Brain microvascular endothelial cell (primary cell): ENCODE results near the gene TOP1.
"Not testable (repeated sequence)": the region's sequence is repeated elsewhere in the genome, so short reads cannot be mapped to it uniquely, and the experiment has no call there.

Source experiments
- DNase-seq: peaks from one replicate; pipeline ENCODE4 v3.0.0-alpha.2; 2020
- H3K27ac ChIP-seq: fragments of 250-450 bp; sonication (Bioruptor Pico); 2 replicates; pipeline ENCODE4 v1.5.1; 2020; ENCODE audit warnings: mild to moderate bottlenecking, moderate library complexity
- H3K27me3 ChIP-seq: fragments of 250-450 bp; sonication (Bioruptor Pico); replicated peaks from 2 replicates; pipeline ENCODE4 v1.5.1; 2020; ENCODE audit warnings: mild to moderate bottlenecking
- H3K36me3 ChIP-seq: fragments of 250-450 bp; sonication (Bioruptor Pico); replicated peaks from 2 replicates; pipeline ENCODE4 v1.5.1; 2020; ENCODE audit warnings: mild to moderate bottlenecking
- H3K4me3 ChIP-seq: 2 replicates; pipeline ENCODE4 v1.5.1; 2011; ENCODE audit warnings: low read depth, mild to moderate bottlenecking, control low read depth, low read length, moderate library complexity
- in situ Hi-C: cut with HindIII; loops from 2 replicates; pipeline ENCODE4 v1.10.0; 2017; ENCODE audit warnings: low sequenced_read_pairs, low pct_ligation_motif_present
- TF ChIP-seq, protein P1 (sequence below): IDR thresholded peaks from 2 replicates; pipeline ENCODE4 v1.5.1; 2011; ENCODE audit warnings: low read depth, mild to moderate bottlenecking, moderate library complexity, low read length, control low read depth, inconsistent platforms; ENCODE audit errors: missing control alignments

The TOP1 gene

DNA sequence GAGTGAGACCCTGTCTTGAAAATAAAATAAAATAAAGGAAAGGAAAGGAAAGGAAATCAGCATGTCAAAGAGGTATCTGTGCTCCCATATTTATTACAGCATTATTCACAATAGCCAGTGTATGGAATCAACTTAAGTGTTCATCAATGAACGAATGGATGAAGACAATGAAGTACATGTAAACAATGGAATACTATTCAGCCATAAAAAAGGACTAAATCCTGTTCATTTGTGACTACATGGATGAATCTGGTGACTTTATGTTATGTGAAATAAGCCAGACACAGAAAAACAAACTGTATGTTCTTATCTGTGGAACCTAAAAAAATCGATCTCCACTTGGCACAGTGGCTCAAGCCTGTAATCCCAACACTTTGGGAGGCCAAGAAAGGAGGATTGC is 28.0 kb upstream of the TOP1 start:
- TF ChIP-seq, protein P1, sequence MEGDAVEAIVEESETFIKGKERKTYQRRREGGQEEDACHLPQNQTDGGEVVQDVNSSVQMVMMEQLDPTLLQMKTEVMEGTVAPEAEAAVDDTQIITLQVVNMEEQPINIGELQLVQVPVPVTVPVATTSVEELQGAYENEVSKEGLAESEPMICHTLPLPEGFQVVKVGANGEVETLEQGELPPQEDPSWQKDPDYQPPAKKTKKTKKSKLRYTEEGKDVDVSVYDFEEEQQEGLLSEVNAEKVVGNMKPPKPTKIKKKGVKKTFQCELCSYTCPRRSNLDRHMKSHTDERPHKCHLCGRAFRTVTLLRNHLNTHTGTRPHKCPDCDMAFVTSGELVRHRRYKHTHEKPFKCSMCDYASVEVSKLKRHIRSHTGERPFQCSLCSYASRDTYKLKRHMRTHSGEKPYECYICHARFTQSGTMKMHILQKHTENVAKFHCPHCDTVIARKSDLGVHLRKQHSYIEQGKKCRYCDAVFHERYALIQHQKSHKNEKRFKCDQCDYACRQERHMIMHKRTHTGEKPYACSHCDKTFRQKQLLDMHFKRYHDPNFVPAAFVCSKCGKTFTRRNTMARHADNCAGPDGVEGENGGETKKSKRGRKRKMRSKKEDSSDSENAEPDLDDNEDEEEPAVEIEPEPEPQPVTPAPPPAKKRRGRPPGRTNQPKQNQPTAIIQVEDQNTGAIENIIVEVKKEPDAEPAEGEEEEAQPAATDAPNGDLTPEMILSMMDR = no peak
- Histone ChIP-seq H3K4me3 (no peak overlapping the region), H3K36me3 (no peaks in the 10 kb centered on the region), H3K27ac (no peak overlapping the region), H3K27me3 (no peaks in the 10 kb centered on the region)
- in situ Hi-C loops = no loop called here
- DNase-seq = no peak

- TF ChIP-seq, protein P1 = no peak
- no peak overlapping the region for H3K27ac ChIP-seq
- in situ Hi-C loops = no loop called here
- no peaks in the 10 kb centered on the region for H3K27me3 ChIP-seq
- H3K4me3 ChIP-seq = no peak overlapping the region
- no peaks in the 10 kb centered on the region for H3K36me3 ChIP-seq
- DNase-seq = no peak
Observed at GRCh38 chr20:41001497-41001896, 27.1 kb upstream of the TOP1 start.

DNA sequence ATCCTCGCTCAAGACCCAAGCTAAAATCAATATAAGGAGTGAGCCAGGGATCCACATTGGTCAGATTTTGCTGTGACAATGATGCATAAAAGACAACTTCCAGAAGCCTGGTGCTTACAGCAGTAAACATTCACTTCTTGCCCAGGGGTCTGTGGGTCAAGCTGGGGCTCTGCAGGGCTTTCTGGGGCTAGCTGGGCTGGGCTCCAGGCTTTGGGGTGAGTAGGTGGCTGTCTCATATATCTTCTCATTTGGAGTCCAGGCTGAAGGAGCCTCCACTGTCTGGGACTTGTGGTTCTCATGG is 25.8 kb upstream of the TOP1 start:
- H3K36me3 ChIP-seq = no peaks in the 10 kb centered on the region

DNA sequence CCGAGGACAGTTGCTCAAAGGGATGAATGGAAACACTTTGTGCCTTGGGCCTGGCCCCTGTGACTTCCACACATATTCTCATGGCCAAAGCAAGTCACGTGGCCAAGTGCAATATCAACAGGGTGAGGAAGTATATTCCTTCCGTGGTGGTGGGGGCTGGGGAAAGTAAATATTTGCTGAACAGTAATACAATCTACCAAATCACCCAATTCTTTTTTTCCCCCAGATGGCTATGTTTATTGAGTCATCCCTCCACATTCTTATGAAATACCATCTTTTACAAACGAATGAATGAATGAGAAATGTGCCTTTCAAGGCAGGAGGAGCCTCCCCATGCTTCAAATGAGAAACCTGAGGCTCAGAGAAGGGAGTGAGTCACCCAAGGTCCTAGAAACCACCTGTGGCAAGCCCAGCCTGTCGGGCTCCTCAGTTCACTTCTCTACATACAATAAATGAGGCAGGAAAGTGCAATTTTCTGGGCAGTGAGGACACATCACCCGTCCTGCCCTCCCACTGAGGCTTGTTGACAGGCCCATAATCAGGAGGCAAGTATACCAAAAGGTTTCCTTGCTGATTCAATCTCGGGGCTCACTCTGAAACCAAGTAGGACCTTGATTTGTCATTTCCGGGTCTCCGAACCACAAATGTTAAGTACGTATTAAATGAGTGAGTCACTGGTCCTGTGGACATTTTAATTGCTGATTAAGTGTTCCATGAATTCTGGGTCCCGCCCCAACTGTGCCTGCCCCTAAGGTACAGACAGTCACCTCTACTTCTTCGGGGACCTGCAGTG is 25.3 kb upstream of the TOP1 start:
- TF ChIP-seq, protein P1 = no peak
- no peaks in the 10 kb centered on the region for H3K36me3 ChIP-seq
- H3K4me3 ChIP-seq = peak overlapping the region; percentile 51
- H3K27ac ChIP-seq = peak overlapping the region; percentile 91
- in situ Hi-C loops = no loop called here
- no peaks in the 10 kb centered on the region for H3K27me3 ChIP-seq
- peak; percentile 95 for DNase-seq

More for the DNA sequence above, 25.8 kb upstream of the TOP1 start:
- TF ChIP-seq, protein P1 = no peak
- Histone ChIP-seq H3K4me3 (peak overlapping the region; percentile 32), H3K27me3 (no peaks in the 10 kb centered on the region), H3K27ac (peak overlapping the region; percentile 91)
- DNase-seq = no peak
- in situ Hi-C loops = no loop called here

DNA sequence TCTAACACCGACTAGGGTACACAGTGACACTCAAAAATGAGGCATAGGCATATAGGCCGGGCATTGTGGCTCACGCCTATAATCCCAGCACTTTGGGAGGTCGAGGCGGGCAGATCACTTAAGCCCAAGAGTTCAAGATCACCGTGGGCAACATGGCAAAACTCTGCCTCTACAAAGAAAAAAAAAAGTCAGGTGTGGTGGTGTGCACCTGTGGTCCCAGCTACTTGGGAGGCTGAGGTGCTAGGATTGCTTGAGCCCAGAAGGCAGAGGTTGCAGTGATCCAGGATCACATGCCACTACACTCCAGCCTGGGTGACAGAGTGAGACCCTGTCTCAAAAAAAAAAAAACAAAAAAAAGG is 24.7 kb upstream of the TOP1 start:
- Histone ChIP-seq H3K27ac (peak overlapping the region; percentile 91), H3K4me3 (peak overlapping the region; percentile 51)
- DNase-seq, H3K36me3 ChIP-seq, H3K27me3 ChIP-seq, in situ Hi-C loops: not testable (repeated sequence)

- no peaks in the 10 kb centered on the region for H3K27me3 ChIP-seq
- DNase-seq = no peak
- peak overlapping the region; percentile 51 for H3K4me3 ChIP-seq
- H3K36me3 ChIP-seq = no peaks in the 10 kb centered on the region
- H3K27ac ChIP-seq = peak overlapping the region; percentile 91
- TF ChIP-seq, protein P1 = no peak
- in situ Hi-C loops = no loop called here
Observed at GRCh38 chr20:41004531-41005360, 23.9 kb upstream of the TOP1 start.
